HG03378 (cell line): Measurements from ENCODE around the gene ITGAV.
A peak's percentile ranks its signal among the peaks of the same experiment; 100 is the strongest.
"Not testable (repeated sequence)": the region's sequence is repeated elsewhere in the genome, so short reads cannot be mapped to it uniquely, and the experiment has no call there.

ENCODE experiments used
- ATAC-seq: cut with Tn5 transposase; IDR thresholded peaks from one replicate; pipeline ENCODE4 v1.9.1; 2021; ENCODE audit warnings: mild to moderate bottlenecking, moderate library complexity; ENCODE audit not compliant: unreplicated experiment

The ITGAV gene

GRCh38 chr2:186589612-186590349 lies at the start of gene ITGAV:
Gene ITGAV, plus strand, starts transcription at chr2:186590056. Its CDS starts 283 bp downstream, at chr2:186590339.
- ATAC-seq = peak; percentile 94

GRCh38 chr2:186540941-186541340 lies 48.9 kb upstream of the ITGAV start:
- no peak for ATAC-seq

- no peak for ATAC-seq
These were observed 47.9 kb upstream of the ITGAV start for GRCh38 chr2:186542002-186542401.

GRCh38 chr2:186543561-186544131 lies 46.2 kb upstream of the ITGAV start:
- ATAC-seq = no peak

- no peak for ATAC-seq
These were observed 45.6 kb upstream of the ITGAV start for GRCh38 chr2:186544255-186544675.

- no peak for ATAC-seq
These were observed 43.0 kb upstream of the ITGAV start for GRCh38 chr2:186546846-186547245.

- ATAC-seq = no peak
These were observed 38.4 kb upstream of the ITGAV start for GRCh38 chr2:186551323-186552050.

- ATAC-seq = no peak
These were observed 35.4 kb upstream of the ITGAV start for GRCh38 chr2:186554429-186554828.

GRCh38 chr2:186554850-186555671 lies 34.8 kb upstream of the ITGAV start:
- no peak for ATAC-seq

- no peak for ATAC-seq
These were observed 31.2 kb upstream of the ITGAV start for GRCh38 chr2:186558512-186559276.

- ATAC-seq = peak; percentile 33
These were observed 30.5 kb upstream of the ITGAV start for GRCh38 chr2:186559370-186559769.

- peak; percentile 77 for ATAC-seq
These were observed 30.0 kb upstream of the ITGAV start for GRCh38 chr2:186559848-186560247.

- no peak for ATAC-seq
These were observed 29.6 kb upstream of the ITGAV start for GRCh38 chr2:186560254-186560653.

- ATAC-seq = no peak
These were observed 28.2 kb upstream of the ITGAV start for GRCh38 chr2:186561467-186562208.

- no peak for ATAC-seq
These were observed 27.7 kb upstream of the ITGAV start for GRCh38 chr2:186562209-186562578.

GRCh38 chr2:186568600-186568999 lies 21.3 kb upstream of the ITGAV start:
- not testable (repeated sequence) for ATAC-seq

- not testable (repeated sequence) for ATAC-seq
These were observed 20.7 kb upstream of the ITGAV start for GRCh38 chr2:186569127-186569526.

GRCh38 chr2:186569897-186570296 lies 20.0 kb upstream of the ITGAV start:
- no peak for ATAC-seq

GRCh38 chr2:186570604-186571003 lies 19.3 kb upstream of the ITGAV start:
- no peak for ATAC-seq

- no peak for ATAC-seq
These were observed 17.2 kb upstream of the ITGAV start for GRCh38 chr2:186572705-186573104.
